ENCODE data around the gene DYSF. TPM values are rescaled to one million over a fixed set of nuclear protein-coding genes. Genes with fewer than 3 reads are reported as not detected.

The DYSF gene
- 9.8 and 18.9 TPM in 2 replicates for total RNA-seq

DNA sequence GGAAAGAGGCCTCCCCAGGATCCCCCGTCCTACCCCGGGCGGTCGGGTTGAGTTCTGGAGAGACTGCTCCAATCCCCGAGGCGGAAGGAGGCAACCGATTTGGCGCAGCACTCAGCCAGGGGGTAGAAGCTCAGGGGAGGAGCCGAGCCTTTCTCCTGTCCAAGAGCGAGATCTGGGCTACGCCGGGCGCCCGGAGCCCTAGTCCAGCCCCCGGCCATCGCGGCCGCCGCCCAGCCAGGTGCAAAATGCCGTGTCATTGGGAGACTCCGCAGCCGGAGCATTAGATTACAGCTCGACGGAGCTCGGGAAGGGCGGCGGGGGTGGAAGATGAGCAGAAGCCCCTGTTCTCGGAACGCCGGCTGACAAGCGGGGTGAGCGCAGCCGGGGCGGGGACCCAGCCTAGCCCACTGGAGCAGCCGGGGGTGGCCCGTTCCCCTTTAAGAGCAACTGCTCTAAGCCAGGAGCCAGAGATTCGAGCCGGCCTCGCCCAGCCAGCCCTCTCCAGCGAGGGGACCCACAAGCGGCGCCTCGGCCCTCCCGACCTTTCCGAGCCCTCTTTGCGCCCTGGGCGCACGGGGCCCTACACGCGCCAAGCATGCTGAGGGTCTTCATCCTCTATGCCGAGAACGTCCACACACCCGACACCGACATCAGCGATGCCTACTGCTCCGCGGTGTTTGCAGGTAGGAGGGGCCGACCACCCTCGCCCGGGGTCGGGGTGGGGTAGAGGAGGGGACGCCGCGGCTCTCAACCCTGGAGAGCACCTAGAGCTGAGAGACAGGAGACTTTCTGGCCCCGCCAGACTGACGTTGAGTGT, at the start of gene DYSF:
Gene DYSF, plus strand, starts transcription at position 158 of the 817 bp plus-strand sequence.

Other genes starting within 250 kb of the DYSF start
- gene PAIP2B, start 226.5 kb upstream of the DYSF start, total RNA-seq: 0.98 and 2.4 TPM in 2 replicates
- gene ZNF638, start 121.8 kb upstream of the DYSF start, total RNA-seq: 112 and 145 TPM in 2 replicates

Measured in placental epithelial cell (primary cell).